Fibroblast of lung (primary cell): ENCODE data around the gene MIA2. TPM values are rescaled to one million over a fixed set of nuclear protein-coding genes. Genes with fewer than 3 reads are reported as not detected.
"Not testable (repeated sequence)": the region's sequence is repeated elsewhere in the genome, so short reads cannot be mapped to it uniquely, and the experiment has no call there.

Experiments
- DNase-seq, 2 donors: peaks; one replicate each; pipeline versions ENCODE4 v3.0.0 to v3.0.0-alpha.2; 2010; ENCODE audit warnings: low read depth in 2 of 2
- H2AFZ ChIP-seq: 2 replicates; pipeline ENCODE4 v1.5.1; 2012; ENCODE audit warnings: low read length, control low read depth, inconsistent platforms
- H3K27ac ChIP-seq: 2 replicates; pipeline ENCODE4 v1.5.1; 2011; ENCODE audit warnings: low read length, control low read depth; ENCODE audit not compliant: insufficient read depth
- H3K27me3 ChIP-seq: 2 replicates; pipeline ENCODE4 v1.5.1; 2011; ENCODE audit warnings: mild to moderate bottlenecking, low read length; ENCODE audit not compliant: control insufficient read depth, insufficient read depth
- H3K36me3 ChIP-seq: 2 replicates; pipeline ENCODE4 v1.5.1; 2011; ENCODE audit warnings: low read length; ENCODE audit not compliant: control insufficient read depth, insufficient read depth
- H3K4me1 ChIP-seq: 2 replicates; pipeline ENCODE4 v1.5.1; 2011; ENCODE audit warnings: low read length; ENCODE audit not compliant: control insufficient read depth, insufficient read depth; ENCODE audit errors: extremely low read depth
- H3K4me2 ChIP-seq: 2 replicates; pipeline ENCODE4 v1.5.1; 2011; ENCODE audit warnings: low read length, control low read depth; ENCODE audit not compliant: insufficient read depth; ENCODE audit errors: extremely low read depth
- H3K4me3 ChIP-seq, 4 experiments: fragments of 200-600 bp in 1 of 4; sonication (generic) in 1 of 4; replicated peaks in 1 of 4; 2 replicates each; pipeline ENCODE4 v1.5.1; 2011 to 2016; ENCODE audit warnings: low read length in 4 of 4, low read depth in 3 of 4, mild to moderate bottlenecking in 3 of 4, control low read depth in 2 of 4, inconsistent platforms in 1 of 4, mixed read lengths in 1 of 4; ENCODE audit not compliant: insufficient read depth in 1 of 4; ENCODE audit errors: control extremely low read depth in 1 of 4
- H3K79me2 ChIP-seq: 2 replicates; pipeline ENCODE4 v1.5.1; 2012; ENCODE audit warnings: mild to moderate bottlenecking, low read length, inconsistent platforms; ENCODE audit not compliant: control insufficient read depth, insufficient read depth
- H3K9ac ChIP-seq: 2 replicates; pipeline ENCODE4 v1.5.1; 2011; ENCODE audit warnings: mild to moderate bottlenecking, low read length, control low read depth; ENCODE audit not compliant: insufficient read depth
- H3K9me3 ChIP-seq: 2 replicates; pipeline ENCODE4 v1.5.1; 2012; ENCODE audit warnings: low read depth, low read length; ENCODE audit not compliant: control insufficient read depth, insufficient read depth
- H4K20me1 ChIP-seq: 2 replicates; pipeline ENCODE4 v1.5.1; 2011; ENCODE audit warnings: low read length; ENCODE audit not compliant: control insufficient read depth, insufficient read depth; ENCODE audit errors: extremely low read depth
- EZH2 ChIP-seq: IDR thresholded peaks from 2 replicates; pipeline ENCODE4 v1.5.1; 2012; ENCODE audit warnings: low read length, control low read depth, mild to moderate bottlenecking; ENCODE audit errors: missing control alignments
- polyA plus RNA-seq, 2 donors: library from polyadenylated mRNA; depleted of rRNA in 1 of 2; stranded (reverse) in 1 of 2; unstranded in 1 of 2; fragments of >200 nt; gene quantifications; 2 replicates each; pipeline ENCODE4 v1.2.1, GENCODE V29; 2011 to 2012; ENCODE audit warnings: missing spikeins in 1 of 2
- total RNA-seq: library from RNA; depleted of rRNA; stranded (reverse); fragments of >200 nt; gene quantifications from 2 replicates; pipeline ENCODE4 v1.2.1, GENCODE V29; 2014
- TF ChIP-seq, protein P1 (sequence below), 2 donors: IDR thresholded peaks in 1 of 2; conservative IDR thresholded peaks in 1 of 2; 1 replicate in 1 of 2; 2 replicates in 1 of 2; pipeline ENCODE4 v1.5.1; 2011 to 2012; ENCODE audit warnings: low read length in 2 of 2, control low read depth in 1 of 2, inconsistent platforms in 1 of 2, low read depth in 1 of 2, mild to moderate bottlenecking in 1 of 2

Gene MIA2
- total and polyA plus RNA-seq, 2 donors (not counting 1 experiment from before 2014, with no cell fraction given): 9.7 to 15.0 TPM

GRCh38 chr14:39322807-39323206, 89.1 kb downstream of the MIA2 start:
- no peak overlapping the region for H3K4me2 ChIP-seq
- DNase-seq: peak; percentile 27 to 48
- H4K20me1 ChIP-seq: no peaks in the 10 kb centered on the region
- H3K27ac ChIP-seq: no peak overlapping the region
- no peaks in the 10 kb centered on the region for H3K36me3 ChIP-seq
- no peaks in the 10 kb centered on the region for H3K79me2 ChIP-seq
- no peak for TF ChIP-seq EZH2
- TF ChIP-seq, protein P1, sequence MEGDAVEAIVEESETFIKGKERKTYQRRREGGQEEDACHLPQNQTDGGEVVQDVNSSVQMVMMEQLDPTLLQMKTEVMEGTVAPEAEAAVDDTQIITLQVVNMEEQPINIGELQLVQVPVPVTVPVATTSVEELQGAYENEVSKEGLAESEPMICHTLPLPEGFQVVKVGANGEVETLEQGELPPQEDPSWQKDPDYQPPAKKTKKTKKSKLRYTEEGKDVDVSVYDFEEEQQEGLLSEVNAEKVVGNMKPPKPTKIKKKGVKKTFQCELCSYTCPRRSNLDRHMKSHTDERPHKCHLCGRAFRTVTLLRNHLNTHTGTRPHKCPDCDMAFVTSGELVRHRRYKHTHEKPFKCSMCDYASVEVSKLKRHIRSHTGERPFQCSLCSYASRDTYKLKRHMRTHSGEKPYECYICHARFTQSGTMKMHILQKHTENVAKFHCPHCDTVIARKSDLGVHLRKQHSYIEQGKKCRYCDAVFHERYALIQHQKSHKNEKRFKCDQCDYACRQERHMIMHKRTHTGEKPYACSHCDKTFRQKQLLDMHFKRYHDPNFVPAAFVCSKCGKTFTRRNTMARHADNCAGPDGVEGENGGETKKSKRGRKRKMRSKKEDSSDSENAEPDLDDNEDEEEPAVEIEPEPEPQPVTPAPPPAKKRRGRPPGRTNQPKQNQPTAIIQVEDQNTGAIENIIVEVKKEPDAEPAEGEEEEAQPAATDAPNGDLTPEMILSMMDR (conservative IDR thresholded peaks at IDR 0.05 in 1 of 2, IDR thresholded peaks at IDR 0.05 in 1 of 2; ENCODE audit: low read depth in 1 of 2, low read length in 2 of 2): no peak
- H3K4me1 ChIP-seq: no peaks in the 10 kb centered on the region
- H3K9me3 ChIP-seq: no peaks in the 10 kb centered on the region
- H3K4me3 ChIP-seq: no peak overlapping the region
- H2AFZ ChIP-seq: no peak overlapping the region
- no peaks in the 10 kb centered on the region for H3K27me3 ChIP-seq
- H3K9ac ChIP-seq: no peak overlapping the region

DNA sequence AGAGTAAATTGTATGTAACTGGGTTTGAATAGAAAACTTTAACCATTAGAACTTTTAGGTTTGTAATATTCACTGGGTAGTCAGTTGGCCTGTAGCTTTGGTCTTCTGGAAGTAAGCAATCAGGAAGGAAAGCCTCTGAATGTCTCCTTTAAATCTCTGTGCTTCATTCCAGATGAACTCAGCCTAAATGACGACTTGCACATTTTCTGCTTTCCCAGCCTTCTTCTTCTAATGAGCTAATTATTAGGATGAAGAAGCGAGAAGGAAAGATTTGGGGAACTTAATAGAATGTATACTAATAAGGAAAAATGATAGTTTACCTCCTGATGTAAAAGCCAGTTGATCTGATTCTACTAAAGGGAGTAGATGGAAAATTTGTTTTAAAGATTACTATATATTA, 90.4 kb downstream of the MIA2 start:
- H3K4me3 ChIP-seq: no peak overlapping the region
- no peaks in the 10 kb centered on the region for H4K20me1 ChIP-seq
- H3K27me3 ChIP-seq: no peaks in the 10 kb centered on the region
- no peak for DNase-seq
- H2AFZ ChIP-seq: no peak overlapping the region
- no peaks in the 10 kb centered on the region for H3K9me3 ChIP-seq
- no peak overlapping the region for H3K27ac ChIP-seq
- no peak for TF ChIP-seq EZH2
- TF ChIP-seq, protein P1 (conservative IDR thresholded peaks at IDR 0.05 in 1 of 2, IDR thresholded peaks at IDR 0.05 in 1 of 2; ENCODE audit: low read depth in 1 of 2, low read length in 2 of 2): no peak
- H3K4me1 ChIP-seq: no peaks in the 10 kb centered on the region
- no peak overlapping the region for H3K4me2 ChIP-seq
- no peaks in the 10 kb centered on the region for H3K36me3 ChIP-seq
- H3K9ac ChIP-seq: no peak overlapping the region
- H3K79me2 ChIP-seq: no peaks in the 10 kb centered on the region

DNA sequence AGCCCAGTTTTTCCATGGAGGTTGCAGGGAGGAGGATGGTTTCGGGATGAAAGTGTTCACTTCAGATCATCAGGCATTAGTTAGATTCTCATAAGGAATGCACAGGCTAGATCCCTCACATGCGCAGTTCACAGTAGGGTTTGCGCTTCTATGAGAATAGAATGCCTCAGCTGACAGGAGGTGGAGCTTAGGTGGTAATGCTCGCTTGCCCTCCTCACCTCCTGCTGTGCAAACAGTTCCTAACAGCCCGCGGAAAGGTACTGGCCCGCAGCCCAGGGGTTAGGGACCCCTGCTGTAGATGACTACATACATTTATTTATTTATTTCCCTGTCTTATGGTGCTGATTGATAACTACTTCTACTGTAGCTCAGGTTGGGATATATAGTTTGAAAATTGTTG, 105.3 kb downstream of the MIA2 start:
- H3K4me3 ChIP-seq: no peak overlapping the region
- no peaks in the 10 kb centered on the region for H3K4me1 ChIP-seq
- no peak overlapping the region for H3K9ac ChIP-seq
- H3K4me2 ChIP-seq: no peak overlapping the region
- no peaks in the 10 kb centered on the region for H3K36me3 ChIP-seq
- no peaks in the 10 kb centered on the region for H3K27me3 ChIP-seq
- H3K27ac ChIP-seq: no peak overlapping the region
- DNase-seq: no peak
- no peaks in the 10 kb centered on the region for H3K9me3 ChIP-seq
- TF ChIP-seq EZH2: no peak
- TF ChIP-seq, protein P1 (conservative IDR thresholded peaks at IDR 0.05 in 1 of 2, IDR thresholded peaks at IDR 0.05 in 1 of 2; ENCODE audit: low read depth in 1 of 2, low read length in 2 of 2): no peak
- H3K79me2 ChIP-seq: no peaks in the 10 kb centered on the region
- H4K20me1 ChIP-seq: no peaks in the 10 kb centered on the region
- no peak overlapping the region for H2AFZ ChIP-seq

- H4K20me1 ChIP-seq, H3K4me3 ChIP-seq, H3K9me3 ChIP-seq, H3K27me3 ChIP-seq, H3K4me2 ChIP-seq, H3K27ac ChIP-seq, H3K9ac ChIP-seq, DNase-seq, H3K36me3 ChIP-seq, H3K79me2 ChIP-seq, H3K4me1 ChIP-seq, H2AFZ ChIP-seq: not testable (repeated sequence)
Observed at GRCh38 chr14:39341126-39341525, 107.4 kb downstream of the MIA2 start.
